ENCODE measurements around the gene CLIC3.
"Not testable (repeated sequence)": the region's sequence is repeated elsewhere in the genome, so short reads cannot be mapped to it uniquely, and the experiment has no call there.

- TF ChIP-seq ZNF565 (CRISPR knock-in tag; conservative IDR thresholded peaks at IDR 0.05; ENCODE audit: low read depth); ZFP3 (CRISPR knock-in tag; IDR thresholded peaks at IDR 0.05); PATZ1 (CRISPR knock-in tag; IDR thresholded peaks at IDR 0.05; ENCODE audit: borderline replicate concordance); CSDC2 (CRISPR knock-in tag; IDR thresholded peaks at IDR 0.05); ESRRG (CRISPR knock-in tag; IDR thresholded peaks at IDR 0.05); RARB (CRISPR knock-in tag; IDR thresholded peaks at IDR 0.05); TOX (CRISPR knock-in tag; IDR thresholded peaks at IDR 0.05; ENCODE audit: borderline replicate concordance); ZFP30 (CRISPR knock-in tag; IDR thresholded peaks at IDR 0.05); OSR1 (CRISPR knock-in tag; IDR thresholded peaks at IDR 0.05); ZNF8 (CRISPR knock-in tag; IDR thresholded peaks at IDR 0.05); SNAI2 (CRISPR knock-in tag; IDR thresholded peaks at IDR 0.05); BACH2 (CRISPR knock-in tag; IDR thresholded peaks at IDR 0.05; ENCODE audit: borderline replicate concordance): not testable (repeated sequence)
- TF ChIP-seq, protein P1, sequence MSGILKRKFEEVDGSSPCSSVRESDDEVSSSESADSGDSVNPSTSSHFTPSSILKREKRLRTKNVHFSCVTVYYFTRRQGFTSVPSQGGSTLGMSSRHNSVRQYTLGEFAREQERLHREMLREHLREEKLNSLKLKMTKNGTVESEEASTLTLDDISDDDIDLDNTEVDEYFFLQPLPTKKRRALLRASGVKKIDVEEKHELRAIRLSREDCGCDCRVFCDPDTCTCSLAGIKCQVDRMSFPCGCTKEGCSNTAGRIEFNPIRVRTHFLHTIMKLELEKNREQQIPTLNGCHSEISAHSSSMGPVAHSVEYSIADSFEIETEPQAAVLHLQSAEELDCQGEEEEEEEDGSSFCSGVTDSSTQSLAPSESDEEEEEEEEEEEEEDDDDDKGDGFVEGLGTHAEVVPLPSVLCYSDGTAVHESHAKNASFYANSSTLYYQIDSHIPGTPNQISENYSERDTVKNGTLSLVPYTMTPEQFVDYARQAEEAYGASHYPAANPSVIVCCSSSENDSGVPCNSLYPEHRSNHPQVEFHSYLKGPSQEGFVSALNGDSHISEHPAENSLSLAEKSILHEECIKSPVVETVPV (CRISPR knock-in tag; IDR thresholded peaks at IDR 0.05): not testable (repeated sequence)
- TF ChIP-seq, protein P2, sequence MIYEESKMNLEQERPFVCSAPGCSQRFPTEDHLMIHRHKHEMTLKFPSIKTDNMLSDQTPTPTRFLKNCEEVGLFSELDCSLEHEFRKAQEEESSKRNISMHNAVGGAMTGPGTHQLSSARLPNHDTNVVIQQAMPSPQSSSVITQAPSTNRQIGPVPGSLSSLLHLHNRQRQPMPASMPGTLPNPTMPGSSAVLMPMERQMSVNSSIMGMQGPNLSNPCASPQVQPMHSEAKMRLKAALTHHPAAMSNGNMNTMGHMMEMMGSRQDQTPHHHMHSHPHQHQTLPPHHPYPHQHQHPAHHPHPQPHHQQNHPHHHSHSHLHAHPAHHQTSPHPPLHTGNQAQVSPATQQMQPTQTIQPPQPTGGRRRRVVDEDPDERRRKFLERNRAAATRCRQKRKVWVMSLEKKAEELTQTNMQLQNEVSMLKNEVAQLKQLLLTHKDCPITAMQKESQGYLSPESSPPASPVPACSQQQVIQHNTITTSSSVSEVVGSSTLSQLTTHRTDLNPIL (CRISPR knock-in tag; IDR thresholded peaks at IDR 0.05; ENCODE audit: low read depth): not testable (repeated sequence)
These were observed 37.1 kb upstream of the CLIC3 start for GRCh38 chr9:137033481-137033880.
